ENCODE data around the gene F2.

DNA sequence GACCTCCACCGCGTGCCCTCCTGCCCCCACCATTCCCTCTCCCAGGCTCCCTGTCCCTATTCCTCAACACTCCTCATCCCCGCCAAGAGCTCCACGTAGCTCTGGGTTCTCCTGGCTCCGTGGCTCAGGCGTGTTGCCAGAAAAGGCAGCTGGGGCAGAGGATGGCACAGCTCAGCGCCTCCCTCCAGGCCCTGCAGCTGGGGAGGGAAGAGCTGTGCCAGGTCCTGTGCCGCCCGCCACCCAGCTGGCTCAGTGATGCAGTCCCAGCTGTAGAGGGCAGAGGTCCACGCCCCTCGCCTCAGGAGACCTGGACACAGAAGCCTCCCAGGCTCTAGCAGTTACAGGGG lies 22.8 kb upstream of the F2 start:
- TF ChIP-seq TAF1 (conservative IDR thresholded peaks at IDR 0.05) = no peak
- TF ChIP-seq, protein P1, sequence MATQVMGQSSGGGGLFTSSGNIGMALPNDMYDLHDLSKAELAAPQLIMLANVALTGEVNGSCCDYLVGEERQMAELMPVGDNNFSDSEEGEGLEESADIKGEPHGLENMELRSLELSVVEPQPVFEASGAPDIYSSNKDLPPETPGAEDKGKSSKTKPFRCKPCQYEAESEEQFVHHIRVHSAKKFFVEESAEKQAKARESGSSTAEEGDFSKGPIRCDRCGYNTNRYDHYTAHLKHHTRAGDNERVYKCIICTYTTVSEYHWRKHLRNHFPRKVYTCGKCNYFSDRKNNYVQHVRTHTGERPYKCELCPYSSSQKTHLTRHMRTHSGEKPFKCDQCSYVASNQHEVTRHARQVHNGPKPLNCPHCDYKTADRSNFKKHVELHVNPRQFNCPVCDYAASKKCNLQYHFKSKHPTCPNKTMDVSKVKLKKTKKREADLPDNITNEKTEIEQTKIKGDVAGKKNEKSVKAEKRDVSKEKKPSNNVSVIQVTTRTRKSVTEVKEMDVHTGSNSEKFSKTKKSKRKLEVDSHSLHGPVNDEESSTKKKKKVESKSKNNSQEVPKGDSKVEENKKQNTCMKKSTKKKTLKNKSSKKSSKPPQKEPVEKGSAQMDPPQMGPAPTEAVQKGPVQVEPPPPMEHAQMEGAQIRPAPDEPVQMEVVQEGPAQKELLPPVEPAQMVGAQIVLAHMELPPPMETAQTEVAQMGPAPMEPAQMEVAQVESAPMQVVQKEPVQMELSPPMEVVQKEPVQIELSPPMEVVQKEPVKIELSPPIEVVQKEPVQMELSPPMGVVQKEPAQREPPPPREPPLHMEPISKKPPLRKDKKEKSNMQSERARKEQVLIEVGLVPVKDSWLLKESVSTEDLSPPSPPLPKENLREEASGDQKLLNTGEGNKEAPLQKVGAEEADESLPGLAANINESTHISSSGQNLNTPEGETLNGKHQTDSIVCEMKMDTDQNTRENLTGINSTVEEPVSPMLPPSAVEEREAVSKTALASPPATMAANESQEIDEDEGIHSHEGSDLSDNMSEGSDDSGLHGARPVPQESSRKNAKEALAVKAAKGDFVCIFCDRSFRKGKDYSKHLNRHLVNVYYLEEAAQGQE (IDR thresholded peaks at IDR 0.05) = no peak
- TF ChIP-seq, protein P2, sequence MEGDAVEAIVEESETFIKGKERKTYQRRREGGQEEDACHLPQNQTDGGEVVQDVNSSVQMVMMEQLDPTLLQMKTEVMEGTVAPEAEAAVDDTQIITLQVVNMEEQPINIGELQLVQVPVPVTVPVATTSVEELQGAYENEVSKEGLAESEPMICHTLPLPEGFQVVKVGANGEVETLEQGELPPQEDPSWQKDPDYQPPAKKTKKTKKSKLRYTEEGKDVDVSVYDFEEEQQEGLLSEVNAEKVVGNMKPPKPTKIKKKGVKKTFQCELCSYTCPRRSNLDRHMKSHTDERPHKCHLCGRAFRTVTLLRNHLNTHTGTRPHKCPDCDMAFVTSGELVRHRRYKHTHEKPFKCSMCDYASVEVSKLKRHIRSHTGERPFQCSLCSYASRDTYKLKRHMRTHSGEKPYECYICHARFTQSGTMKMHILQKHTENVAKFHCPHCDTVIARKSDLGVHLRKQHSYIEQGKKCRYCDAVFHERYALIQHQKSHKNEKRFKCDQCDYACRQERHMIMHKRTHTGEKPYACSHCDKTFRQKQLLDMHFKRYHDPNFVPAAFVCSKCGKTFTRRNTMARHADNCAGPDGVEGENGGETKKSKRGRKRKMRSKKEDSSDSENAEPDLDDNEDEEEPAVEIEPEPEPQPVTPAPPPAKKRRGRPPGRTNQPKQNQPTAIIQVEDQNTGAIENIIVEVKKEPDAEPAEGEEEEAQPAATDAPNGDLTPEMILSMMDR (IDR thresholded peaks at IDR 0.05; ENCODE audit: low read depth, low read length, missing input control) = no peak

All from liver (tissue), 3 donors.